K562 (cell line): ENCODE measurements around the gene PARP11. TPM values are rescaled to one million over a fixed set of nuclear protein-coding genes. Genes with fewer than 3 reads are reported as not detected.

Experiments used
- CBX3 ChIP-seq, 2 experiments: IDR thresholded peaks; 1 replicate in 1 of 2; 2 replicates in 1 of 2; pipeline ENCODE4 v1.6.1; 2012; ENCODE audit warnings: inconsistent platforms in 2 of 2, low read length in 2 of 2, borderline replicate concordance in 1 of 2, control low read depth in 1 of 2
- COPS2 ChIP-seq: fragments of 450-650 bp; conservative IDR thresholded peaks from 2 replicates; pipeline ENCODE4 v1.6.1; 2016; ENCODE audit warnings: mild to moderate bottlenecking, moderate library complexity
- FOXM1 ChIP-seq, 2 experiments: fragments of 450-650 bp in 1 of 2; sonication (generic) in 1 of 2; formaldehyde crosslinking in 1 of 2; IDR thresholded peaks; 2 replicates each; pipeline versions ENCODE4 v1.6.1 to v1.9.0; 2017 to 2022; ENCODE audit warnings: low read depth in 2 of 2, mild to moderate bottlenecking in 2 of 2, missing genetic modification reagents in 1 of 2, moderate library complexity in 1 of 2
- HDAC8 ChIP-seq: fragments of 450-650 bp; IDR thresholded peaks from 2 replicates; pipeline ENCODE4 v1.6.1; 2016; ENCODE audit warnings: mild to moderate bottlenecking, missing genetic modification characterization, moderate library complexity, missing compliant biosample characterization
- MAFK ChIP-seq: IDR thresholded peaks from 2 replicates; pipeline ENCODE4 v1.6.1; 2011; ENCODE audit warnings: low read length, improper control_type of control experiment
- MTA3 ChIP-seq: fragments of 450-650 bp; formaldehyde crosslinking; IDR thresholded peaks from 2 replicates; pipeline ENCODE4 v1.6.1; 2017; ENCODE audit warnings: mild to moderate bottlenecking, borderline replicate concordance
- NCOR1 ChIP-seq: fragments of 450-650 bp; IDR thresholded peaks from 2 replicates; pipeline ENCODE4 v1.6.1; 2016; ENCODE audit warnings: mild to moderate bottlenecking, moderate library complexity
- SMAD2 ChIP-seq: fragments of 150-350 bp; IDR thresholded peaks from 2 replicates; pipeline ENCODE4 v1.6.1; 2014; ENCODE audit warnings: low read depth, mild to moderate bottlenecking, low read length
- polyA plus RNA-seq, 8 experiments: library from polyadenylated mRNA; depleted of rRNA in 4 of 8; stranded (reverse) in 5 of 8; unstranded in 3 of 8; fragments of >200 nt; fragmentation: Nextera tagmentation in 2 of 8; fragmentation: Illumina TruSeq in 1 of 8; extraction: Ambion mirVana in 2 of 8; extraction: Trizol in 1 of 8; gene quantifications; 2 replicates each; pipeline versions ENCODE4 v1.2.1 to v1.2.3, GENCODE V29; 2011 to 2014; ENCODE audit warnings: inconsistent platforms in 1 of 8, missing spikeins in 1 of 8
- total RNA-seq, 7 experiments: library from RNA; depleted of rRNA in 6 of 7; stranded (reverse); fragments of >200 nt in 6 of 7; fragmentation: Illumina TruSeq in 2 of 7; extraction: Trizol in 2 of 7; gene quantifications; 2 replicates each; pipeline versions ENCODE4 v1.2.1 to v1.2.3, GENCODE V29; 2011 to 2021; ENCODE audit warnings: low replicate concordance in 1 of 7
- TF ChIP-seq, protein P1 (sequence below): fragments of 250-450 bp; sonication (Bioruptor Pico); IDR thresholded peaks from 2 replicates; pipeline ENCODE4 v1.5.0; 2020; ENCODE audit warnings: mild to moderate bottlenecking
- TF ChIP-seq, protein P2 (sequence below): fragments of 250-450 bp; sonication (Bioruptor Pico); IDR thresholded peaks from 2 replicates; pipeline ENCODE4 v1.4.0; 2020
- TF ChIP-seq, protein P3 (sequence below): fragments of 250-450 bp; sonication (Bioruptor Pico); IDR thresholded peaks from 2 replicates; pipeline ENCODE4 v1.8.0; 2021; ENCODE audit warnings: moderate library complexity, mild to moderate bottlenecking, inconsistent platforms
- TF ChIP-seq, protein P4 (sequence below): fragments of 450-650 bp; IDR thresholded peaks from 2 replicates; pipeline ENCODE4 v1.6.1; 2017; ENCODE audit warnings: antibody characterized with exemption, mild to moderate bottlenecking
- TF ChIP-seq, protein P5 (sequence below): sonication (generic); formaldehyde crosslinking; IDR thresholded peaks from 2 replicates; pipeline ENCODE4 v1.8.1; 2023; ENCODE audit warnings: mild to moderate bottlenecking, missing genetic modification reagents

The PARP11 gene
- total and polyA plus RNA-seq, 9 of the 15 experiments (the other 6 are each of a cell fraction or from before 2014, with no cell fraction given): 0.40 to 2.5 (median 1.4) TPM

DNA sequence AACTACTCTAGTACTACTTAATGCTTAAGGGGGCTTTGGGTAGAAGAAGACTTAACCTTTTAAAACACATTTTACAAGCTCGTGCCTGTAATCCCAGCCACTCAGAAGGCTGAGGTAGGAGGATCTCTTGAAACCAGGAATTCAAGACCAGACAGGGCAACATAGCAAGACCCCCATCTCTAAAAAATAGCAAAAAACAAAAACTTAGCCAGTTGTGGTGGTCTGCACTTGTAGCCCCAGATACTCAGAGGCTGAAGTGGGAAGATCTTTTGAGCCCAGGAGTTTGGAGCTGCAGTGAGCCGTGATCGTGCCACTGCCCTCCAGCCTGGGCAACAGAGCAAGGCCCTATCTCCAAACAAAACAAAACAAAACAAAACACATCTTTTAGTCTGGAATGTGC is 39.7 kb upstream of the PARP11 start (continued):
- TF ChIP-seq SMAD2 (no peak), CBX3 (IDR thresholded peaks at IDR 0.05; ENCODE audit: borderline replicate concordance in 1 of 2, low read length in 2 of 2) (no peak), MAFK (no peak), HDAC8 (tag) (no peak), FOXM1 (IDR thresholded peaks at IDR 0.05; ENCODE audit: low read depth) (no peak), FOXM1 (CRISPR knock-in tag; IDR thresholded peaks at IDR 0.05; ENCODE audit: low read depth) (no peak), COPS2 (no peak), MTA3 (no peak), NCOR1 (no peak)
- TF ChIP-seq, protein P1, sequence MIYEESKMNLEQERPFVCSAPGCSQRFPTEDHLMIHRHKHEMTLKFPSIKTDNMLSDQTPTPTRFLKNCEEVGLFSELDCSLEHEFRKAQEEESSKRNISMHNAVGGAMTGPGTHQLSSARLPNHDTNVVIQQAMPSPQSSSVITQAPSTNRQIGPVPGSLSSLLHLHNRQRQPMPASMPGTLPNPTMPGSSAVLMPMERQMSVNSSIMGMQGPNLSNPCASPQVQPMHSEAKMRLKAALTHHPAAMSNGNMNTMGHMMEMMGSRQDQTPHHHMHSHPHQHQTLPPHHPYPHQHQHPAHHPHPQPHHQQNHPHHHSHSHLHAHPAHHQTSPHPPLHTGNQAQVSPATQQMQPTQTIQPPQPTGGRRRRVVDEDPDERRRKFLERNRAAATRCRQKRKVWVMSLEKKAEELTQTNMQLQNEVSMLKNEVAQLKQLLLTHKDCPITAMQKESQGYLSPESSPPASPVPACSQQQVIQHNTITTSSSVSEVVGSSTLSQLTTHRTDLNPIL (CRISPR knock-in tag): no peak
- TF ChIP-seq, protein P2, sequence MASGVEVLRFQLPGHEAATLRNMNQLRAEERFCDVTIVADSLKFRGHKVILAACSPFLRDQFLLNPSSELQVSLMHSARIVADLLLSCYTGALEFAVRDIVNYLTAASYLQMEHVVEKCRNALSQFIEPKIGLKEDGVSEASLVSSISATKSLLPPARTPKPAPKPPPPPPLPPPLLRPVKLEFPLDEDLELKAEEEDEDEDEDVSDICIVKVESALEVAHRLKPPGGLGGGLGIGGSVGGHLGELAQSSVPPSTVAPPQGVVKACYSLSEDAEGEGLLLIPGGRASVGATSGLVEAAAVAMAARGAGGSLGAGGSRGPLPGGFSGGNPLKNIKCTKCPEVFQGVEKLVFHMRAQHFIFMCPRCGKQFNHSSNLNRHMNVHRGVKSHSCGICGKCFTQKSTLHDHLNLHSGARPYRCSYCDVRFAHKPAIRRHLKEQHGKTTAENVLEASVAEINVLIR: no peak
- TF ChIP-seq, protein P3, sequence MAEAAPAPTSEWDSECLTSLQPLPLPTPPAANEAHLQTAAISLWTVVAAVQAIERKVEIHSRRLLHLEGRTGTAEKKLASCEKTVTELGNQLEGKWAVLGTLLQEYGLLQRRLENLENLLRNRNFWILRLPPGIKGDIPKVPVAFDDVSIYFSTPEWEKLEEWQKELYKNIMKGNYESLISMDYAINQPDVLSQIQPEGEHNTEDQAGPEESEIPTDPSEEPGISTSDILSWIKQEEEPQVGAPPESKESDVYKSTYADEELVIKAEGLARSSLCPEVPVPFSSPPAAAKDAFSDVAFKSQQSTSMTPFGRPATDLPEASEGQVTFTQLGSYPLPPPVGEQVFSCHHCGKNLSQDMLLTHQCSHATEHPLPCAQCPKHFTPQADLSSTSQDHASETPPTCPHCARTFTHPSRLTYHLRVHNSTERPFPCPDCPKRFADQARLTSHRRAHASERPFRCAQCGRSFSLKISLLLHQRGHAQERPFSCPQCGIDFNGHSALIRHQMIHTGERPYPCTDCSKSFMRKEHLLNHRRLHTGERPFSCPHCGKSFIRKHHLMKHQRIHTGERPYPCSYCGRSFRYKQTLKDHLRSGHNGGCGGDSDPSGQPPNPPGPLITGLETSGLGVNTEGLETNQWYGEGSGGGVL (CRISPR knock-in tag): no peak
- TF ChIP-seq, protein P4, sequence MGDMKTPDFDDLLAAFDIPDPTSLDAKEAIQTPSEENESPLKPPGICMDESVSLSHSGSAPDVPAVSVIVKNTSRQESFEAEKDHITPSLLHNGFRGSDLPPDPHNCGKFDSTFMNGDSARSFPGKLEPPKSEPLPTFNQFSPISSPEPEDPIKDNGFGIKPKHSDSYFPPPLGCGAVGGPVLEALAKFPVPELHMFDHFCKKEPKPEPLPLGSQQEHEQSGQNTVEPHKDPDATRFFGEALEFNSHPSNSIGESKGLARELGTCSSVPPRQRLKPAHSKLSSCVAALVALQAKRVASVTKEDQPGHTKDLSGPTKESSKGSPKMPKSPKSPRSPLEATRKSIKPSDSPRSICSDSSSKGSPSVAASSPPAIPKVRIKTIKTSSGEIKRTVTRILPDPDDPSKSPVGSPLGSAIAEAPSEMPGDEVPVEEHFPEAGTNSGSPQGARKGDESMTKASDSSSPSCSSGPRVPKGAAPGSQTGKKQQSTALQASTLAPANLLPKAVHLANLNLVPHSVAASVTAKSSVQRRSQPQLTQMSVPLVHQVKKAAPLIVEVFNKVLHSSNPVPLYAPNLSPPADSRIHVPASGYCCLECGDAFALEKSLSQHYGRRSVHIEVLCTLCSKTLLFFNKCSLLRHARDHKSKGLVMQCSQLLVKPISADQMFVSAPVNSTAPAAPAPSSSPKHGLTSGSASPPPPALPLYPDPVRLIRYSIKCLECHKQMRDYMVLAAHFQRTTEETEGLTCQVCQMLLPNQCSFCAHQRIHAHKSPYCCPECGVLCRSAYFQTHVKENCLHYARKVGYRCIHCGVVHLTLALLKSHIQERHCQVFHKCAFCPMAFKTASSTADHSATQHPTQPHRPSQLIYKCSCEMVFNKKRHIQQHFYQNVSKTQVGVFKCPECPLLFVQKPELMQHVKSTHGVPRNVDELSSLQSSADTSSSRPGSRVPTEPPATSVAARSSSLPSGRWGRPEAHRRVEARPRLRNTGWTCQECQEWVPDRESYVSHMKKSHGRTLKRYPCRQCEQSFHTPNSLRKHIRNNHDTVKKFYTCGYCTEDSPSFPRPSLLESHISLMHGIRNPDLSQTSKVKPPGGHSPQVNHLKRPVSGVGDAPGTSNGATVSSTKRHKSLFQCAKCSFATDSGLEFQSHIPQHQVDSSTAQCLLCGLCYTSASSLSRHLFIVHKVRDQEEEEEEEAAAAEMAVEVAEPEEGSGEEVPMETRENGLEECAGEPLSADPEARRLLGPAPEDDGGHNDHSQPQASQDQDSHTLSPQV: no peak
- TF ChIP-seq, protein P5, sequence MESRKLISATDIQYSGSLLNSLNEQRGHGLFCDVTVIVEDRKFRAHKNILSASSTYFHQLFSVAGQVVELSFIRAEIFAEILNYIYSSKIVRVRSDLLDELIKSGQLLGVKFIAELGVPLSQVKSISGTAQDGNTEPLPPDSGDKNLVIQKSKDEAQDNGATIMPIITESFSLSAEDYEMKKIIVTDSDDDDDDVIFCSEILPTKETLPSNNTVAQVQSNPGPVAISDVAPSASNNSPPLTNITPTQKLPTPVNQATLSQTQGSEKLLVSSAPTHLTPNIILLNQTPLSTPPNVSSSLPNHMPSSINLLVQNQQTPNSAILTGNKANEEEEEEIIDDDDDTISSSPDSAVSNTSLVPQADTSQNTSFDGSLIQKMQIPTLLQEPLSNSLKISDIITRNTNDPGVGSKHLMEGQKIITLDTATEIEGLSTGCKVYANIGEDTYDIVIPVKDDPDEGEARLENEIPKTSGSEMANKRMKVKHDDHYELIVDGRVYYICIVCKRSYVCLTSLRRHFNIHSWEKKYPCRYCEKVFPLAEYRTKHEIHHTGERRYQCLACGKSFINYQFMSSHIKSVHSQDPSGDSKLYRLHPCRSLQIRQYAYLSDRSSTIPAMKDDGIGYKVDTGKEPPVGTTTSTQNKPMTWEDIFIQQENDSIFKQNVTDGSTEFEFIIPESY (CRISPR knock-in tag): no peak
